Nephron (organoid): ENCODE data around the gene CAGE1.

Source experiments
- H3K27ac Mint-ChIP-seq, 3 experiments: 2 replicates each; pipeline ENCODE4 v1.8.0; 2020; ENCODE audit warnings: mixed read lengths in 3 of 3, mild to moderate bottlenecking in 2 of 3, moderate library complexity in 1 of 3
- H3K27me3 Mint-ChIP-seq: 2 replicates; pipeline ENCODE4 v1.8.0; 2021; ENCODE audit warnings: low read depth, mild to moderate bottlenecking, moderate library complexity, mixed read lengths
- H3K36me3 Mint-ChIP-seq: 2 replicates; pipeline ENCODE4 v1.8.0; 2020; ENCODE audit warnings: low read depth, mixed read lengths
- H3K4me1 Mint-ChIP-seq: 2 replicates; pipeline ENCODE4 v1.8.0; 2020; ENCODE audit warnings: mixed read lengths
- H3K4me3 Mint-ChIP-seq, 3 experiments: 2 replicates each; pipeline ENCODE4 v1.8.0; 2020; ENCODE audit warnings: mild to moderate bottlenecking in 3 of 3, mixed read lengths in 3 of 3, moderate library complexity in 2 of 3
- H3K9me3 Mint-ChIP-seq: 2 replicates; pipeline ENCODE4 v1.8.0; 2020; ENCODE audit warnings: mixed read lengths
- TF ChIP-seq, protein P1 (sequence below), 3 experiments: fragments of 200-600 bp; sonication (generic); IDR thresholded peaks; one replicate each; pipeline ENCODE4 v1.5.0; 2021; ENCODE audit warnings: antibody characterized with exemption in 3 of 3; ENCODE audit not compliant: unreplicated experiment in 3 of 3

CAGE1 gene

DNA sequence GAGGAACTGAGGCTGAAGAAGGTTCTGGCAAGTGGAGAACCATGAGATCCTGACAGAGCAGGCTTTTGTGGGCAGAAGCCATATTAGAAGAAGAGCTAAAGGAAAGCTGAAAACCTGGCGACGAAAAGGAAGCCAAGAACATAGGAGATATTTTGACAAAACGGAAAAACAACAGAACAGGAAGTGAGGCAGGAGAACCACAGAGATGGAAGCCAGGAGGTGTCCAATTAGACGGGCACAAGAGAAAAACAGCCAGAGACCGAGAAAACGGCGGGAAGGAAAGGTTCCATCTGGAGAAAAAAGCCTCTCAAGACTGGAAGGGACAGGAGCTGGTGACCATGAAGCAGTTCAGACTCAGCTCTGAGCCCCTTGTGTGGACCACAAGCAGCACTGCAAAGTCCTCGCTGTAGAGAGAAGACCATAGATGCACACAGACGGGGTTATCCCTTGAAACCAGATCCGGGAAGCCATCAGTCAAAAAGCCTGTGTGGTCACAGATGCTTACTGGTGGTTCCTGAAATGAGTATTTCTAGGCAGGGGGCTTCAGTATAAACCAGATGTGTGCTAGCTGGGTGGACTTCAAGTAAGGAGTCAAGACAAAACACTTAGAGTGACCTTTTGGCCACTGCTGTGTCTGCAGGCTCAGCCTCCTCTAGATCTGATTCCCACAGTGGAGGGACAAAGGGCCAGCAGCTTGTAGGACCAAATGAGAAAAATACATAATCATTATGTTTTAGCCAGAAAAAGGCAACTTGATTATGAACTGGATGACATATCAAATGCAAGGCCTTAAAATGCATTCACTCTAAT is 107.2 kb downstream of the CAGE1 start:
- no peaks in the 10 kb centered on the region for H3K4me1 Mint-ChIP-seq
- no peaks in the 10 kb centered on the region for H3K9me3 Mint-ChIP-seq
- H3K4me3 Mint-ChIP-seq = no peak overlapping the region
- H3K27me3 Mint-ChIP-seq = no peaks in the 10 kb centered on the region
- no peak overlapping the region for H3K27ac Mint-ChIP-seq
- TF ChIP-seq, protein P1, sequence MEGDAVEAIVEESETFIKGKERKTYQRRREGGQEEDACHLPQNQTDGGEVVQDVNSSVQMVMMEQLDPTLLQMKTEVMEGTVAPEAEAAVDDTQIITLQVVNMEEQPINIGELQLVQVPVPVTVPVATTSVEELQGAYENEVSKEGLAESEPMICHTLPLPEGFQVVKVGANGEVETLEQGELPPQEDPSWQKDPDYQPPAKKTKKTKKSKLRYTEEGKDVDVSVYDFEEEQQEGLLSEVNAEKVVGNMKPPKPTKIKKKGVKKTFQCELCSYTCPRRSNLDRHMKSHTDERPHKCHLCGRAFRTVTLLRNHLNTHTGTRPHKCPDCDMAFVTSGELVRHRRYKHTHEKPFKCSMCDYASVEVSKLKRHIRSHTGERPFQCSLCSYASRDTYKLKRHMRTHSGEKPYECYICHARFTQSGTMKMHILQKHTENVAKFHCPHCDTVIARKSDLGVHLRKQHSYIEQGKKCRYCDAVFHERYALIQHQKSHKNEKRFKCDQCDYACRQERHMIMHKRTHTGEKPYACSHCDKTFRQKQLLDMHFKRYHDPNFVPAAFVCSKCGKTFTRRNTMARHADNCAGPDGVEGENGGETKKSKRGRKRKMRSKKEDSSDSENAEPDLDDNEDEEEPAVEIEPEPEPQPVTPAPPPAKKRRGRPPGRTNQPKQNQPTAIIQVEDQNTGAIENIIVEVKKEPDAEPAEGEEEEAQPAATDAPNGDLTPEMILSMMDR (IDR thresholded peaks at IDR 0.05; ENCODE audit: unreplicated experiment in 3 of 3) = no peak
- H3K36me3 Mint-ChIP-seq = peaks cover 14% of the 10 kb centered on the region
